Neuronal stem cell (in vitro differentiated cells): ENCODE data around the gene RASGRP1.

ENCODE experiments used
- DNase-seq: peaks from one replicate; pipeline ENCODE4 v3.0.0-alpha.2; 2013; ENCODE audit warnings: low spot score
- H2AFZ ChIP-seq: one replicate; pipeline ENCODE4 v1.6.1; 2013; ENCODE audit warnings: mild to moderate bottlenecking, low read length, inconsistent platforms
- H2AK5ac ChIP-seq: 2 replicates; pipeline ENCODE4 v1.6.1; 2013; ENCODE audit warnings: low read depth, mild to moderate bottlenecking, inconsistent platforms, low read length, moderate library complexity, mixed read lengths
- H2BK120ac ChIP-seq: 2 replicates; pipeline ENCODE4 v1.6.1; 2013; ENCODE audit warnings: low read depth, mild to moderate bottlenecking, inconsistent platforms, low read length, moderate library complexity, mixed read lengths
- H2BK12ac ChIP-seq: one replicate; pipeline ENCODE4 v1.6.1; 2013; ENCODE audit warnings: low read length, inconsistent platforms
- H2BK15ac ChIP-seq: 2 replicates; pipeline ENCODE4 v1.6.1; 2013; ENCODE audit warnings: mild to moderate bottlenecking, low read length, inconsistent platforms, mixed read lengths
- H2BK5ac ChIP-seq: one replicate; pipeline ENCODE4 v1.6.1; 2013; ENCODE audit warnings: inconsistent platforms, mild to moderate bottlenecking, low read length, moderate library complexity
- H3K14ac ChIP-seq: one replicate; pipeline ENCODE4 v1.6.1; 2013; ENCODE audit warnings: low read length, inconsistent platforms
- H3K18ac ChIP-seq: 2 replicates; pipeline ENCODE4 v1.6.1; 2013; ENCODE audit warnings: low read length, inconsistent platforms
- H3K23ac ChIP-seq: 2 replicates; pipeline ENCODE4 v1.6.1; 2013; ENCODE audit warnings: low read depth, mild to moderate bottlenecking, mixed read lengths, low read length, inconsistent platforms; ENCODE audit not compliant: poor library complexity
- H3K27ac ChIP-seq: replicated peaks from 3 replicates; pipeline ENCODE4 v1.5.1; 2013; ENCODE audit warnings: low read length, inconsistent platforms
- H3K27me3 ChIP-seq, 3 experiments: 2 replicates each; pipeline ENCODE4 v1.6.1; 2013; ENCODE audit warnings: low read length in 3 of 3, mild to moderate bottlenecking in 2 of 3, inconsistent platforms in 1 of 3, low read depth in 1 of 3, mixed read lengths in 1 of 3, moderate library complexity in 1 of 3; ENCODE audit not compliant: control insufficient read depth in 3 of 3, insufficient read depth in 3 of 3
- H3K36me3 ChIP-seq, 2 donors: replicated peaks in 1 of 2; 2 replicates each; pipeline ENCODE4 v1.6.1; 2013; ENCODE audit warnings: low read length in 2 of 2; ENCODE audit not compliant: control insufficient read depth in 2 of 2, insufficient read depth in 2 of 2
- H3K4ac ChIP-seq: 2 replicates; pipeline ENCODE4 v1.6.1; 2013; ENCODE audit warnings: inconsistent platforms, mild to moderate bottlenecking, low read length, moderate library complexity
- H3K4me1 ChIP-seq, 2 donors: 1 replicate in 1 of 2; 2 replicates in 1 of 2; pipeline ENCODE4 v1.6.1; 2013; ENCODE audit warnings: low read length in 2 of 2, low read depth in 1 of 2; ENCODE audit not compliant: control insufficient read depth in 2 of 2, insufficient read depth in 1 of 2
- H3K4me2 ChIP-seq: one replicate; pipeline ENCODE4 v1.6.1; 2013; ENCODE audit warnings: mild to moderate bottlenecking, low read length, inconsistent platforms; ENCODE audit not compliant: insufficient read depth, poor library complexity, severe bottlenecking
- H3K4me3 ChIP-seq, 2 donors: 2 replicates each; pipeline ENCODE4 v1.5.1; 2013; ENCODE audit warnings: low read length in 2 of 2, mild to moderate bottlenecking in 2 of 2, inconsistent platforms in 1 of 2, moderate library complexity in 1 of 2
- H3K79me1 ChIP-seq: one replicate; pipeline ENCODE4 v1.6.1; 2013; ENCODE audit warnings: low read depth, mild to moderate bottlenecking, inconsistent platforms, low read length, moderate library complexity
- H3K9ac ChIP-seq: one replicate; pipeline ENCODE4 v1.6.1; 2013; ENCODE audit warnings: mild to moderate bottlenecking, low read depth, low read length, inconsistent platforms; ENCODE audit not compliant: poor library complexity
- H3K9me3 ChIP-seq, 2 donors: replicated peaks in 1 of 2; 2 replicates each; pipeline versions ENCODE3 to v1.6.1; 2013; ENCODE audit warnings: low read length in 2 of 2, mild to moderate bottlenecking in 2 of 2, inconsistent platforms in 1 of 2, low read depth in 1 of 2, mixed read lengths in 1 of 2, moderate library complexity in 1 of 2; ENCODE audit not compliant: control insufficient read depth in 2 of 2, insufficient read depth in 1 of 2
- H4K8ac ChIP-seq: one replicate; pipeline ENCODE4 v1.6.1; 2013; ENCODE audit warnings: low read depth, mild to moderate bottlenecking, inconsistent platforms, low read length, moderate library complexity
- H4K91ac ChIP-seq: one replicate; pipeline ENCODE4 v1.6.1; 2013; ENCODE audit warnings: low read length, low read depth, mild to moderate bottlenecking, inconsistent platforms; ENCODE audit not compliant: poor library complexity
- WGBS, 2 donors: extraction: QIAGEN DNeasy Blood & Tissue Kit; methylation state at CpG; one replicate each; pipeline ENCODE4 v1.1.7; 2013; ENCODE audit warnings: missing lambda C conversion rate in 2 of 2, mixed read lengths in 1 of 2; ENCODE audit not compliant: insufficient read length in 2 of 2, insufficient replicate concordance in 1 of 2; ENCODE audit errors: extremely low coverage in 2 of 2; 5-methylcytosine and 5-hydroxymethylcytosine counted together

Gene RASGRP1

GRCh38 chr15:38518084-38518483, 46.5 kb downstream of the RASGRP1 start:
- Histone ChIP-seq H3K27ac (no peak overlapping the region), H3K9ac (no peak overlapping the region), H3K9me3 (no peaks in the 10 kb centered on the region)

GRCh38 chr15:38517312-38517975, 47.2 kb downstream of the RASGRP1 start:
- H3K14ac ChIP-seq, result no peak overlapping the region
- no peak overlapping the region for H2BK5ac ChIP-seq
- H2AFZ ChIP-seq, result no peak overlapping the region
- no peaks in the 10 kb centered on the region for H3K9me3 ChIP-seq
- no peak overlapping the region for H3K9ac ChIP-seq
- H3K36me3 ChIP-seq, result no peaks in the 10 kb centered on the region
- H2AK5ac ChIP-seq, result no peak overlapping the region
- H4K8ac ChIP-seq, result no peak overlapping the region
- H2BK120ac ChIP-seq, result no peak overlapping the region
- H3K18ac ChIP-seq, result no peak overlapping the region
- no peak for DNase-seq
- H3K79me1 ChIP-seq, result no peaks in the 10 kb centered on the region
- WGBS, 2 donors, result no CpG with 5 or more reads among the region's 2 CpGs
- H3K4me3 ChIP-seq, result no peak overlapping the region
- peaks cover 0 to 7% of the 10 kb centered on the region in 2 donors for H3K4me1 ChIP-seq
- no peak overlapping the region for H3K4me2 ChIP-seq
- H2BK12ac ChIP-seq, result no peak overlapping the region
- no peak overlapping the region for H3K23ac ChIP-seq
- no peaks in the 10 kb centered on the region for H3K27me3 ChIP-seq
- H3K27ac ChIP-seq, result no peak overlapping the region
- H4K91ac ChIP-seq, result no peak overlapping the region
- no peak overlapping the region for H3K4ac ChIP-seq
- no peak overlapping the region for H2BK15ac ChIP-seq

More at GRCh38 chr15:38518084-38518483, 46.5 kb downstream of the RASGRP1 start:
- Histone ChIP-seq H2BK120ac (no peak overlapping the region), H3K36me3 (no peaks in the 10 kb centered on the region), H4K91ac (no peak overlapping the region), H2AK5ac (no peak overlapping the region), H3K4me2 (no peak overlapping the region), H3K79me1 (no peaks in the 10 kb centered on the region), H3K4ac (no peak overlapping the region), H2BK12ac (no peak overlapping the region), H2BK5ac (no peak overlapping the region), H3K27me3 (no peaks in the 10 kb centered on the region), H3K4me3 (no peak overlapping the region), H3K23ac (no peak overlapping the region), H2AFZ (no peak overlapping the region), H2BK15ac (no peak overlapping the region), H3K4me1 (peaks cover 0 to 13% of the 10 kb centered on the region in 2 donors), H3K14ac (no peak overlapping the region), H3K18ac (no peak overlapping the region), H4K8ac (no peak overlapping the region)
- WGBS, 2 donors, result no CpG with 5 or more reads among the region's 4 CpGs
- no peak for DNase-seq

GRCh38 chr15:38516626-38517025, 48.0 kb downstream of the RASGRP1 start:
- H2BK120ac ChIP-seq, result no peak overlapping the region
- no peak overlapping the region for H4K8ac ChIP-seq
- no peak overlapping the region for H3K9ac ChIP-seq
- no peak overlapping the region for H2BK12ac ChIP-seq
- H3K27ac ChIP-seq, result no peak overlapping the region
- H3K4me3 ChIP-seq, result no peak overlapping the region
- H3K18ac ChIP-seq, result no peak overlapping the region
- no peak overlapping the region for H2AFZ ChIP-seq
- H3K4me1 ChIP-seq, result peaks cover 0 to 7% of the 10 kb centered on the region in 2 donors
- H3K23ac ChIP-seq, result no peak overlapping the region
- H3K9me3 ChIP-seq, result no peaks in the 10 kb centered on the region
- no CpG with 5 or more reads among the region's 5 CpGs for WGBS, 2 donors
- no peaks in the 10 kb centered on the region for H3K79me1 ChIP-seq
- no peak overlapping the region for H3K14ac ChIP-seq
- H3K4me2 ChIP-seq, result no peak overlapping the region
- H2BK5ac ChIP-seq, result no peak overlapping the region
- H3K27me3 ChIP-seq, result no peaks in the 10 kb centered on the region
- no peaks in the 10 kb centered on the region for H3K36me3 ChIP-seq
- no peak for DNase-seq
- H4K91ac ChIP-seq, result no peak overlapping the region
- H2AK5ac ChIP-seq, result no peak overlapping the region
- H3K4ac ChIP-seq, result no peak overlapping the region
- no peak overlapping the region for H2BK15ac ChIP-seq

- Histone ChIP-seq H3K9me3 (no peaks in the 10 kb centered on the region), H3K23ac (no peak overlapping the region), H3K79me1 (no peaks in the 10 kb centered on the region), H2AK5ac (no peak overlapping the region), H2BK5ac (no peak overlapping the region), H3K4me3 (no peak overlapping the region), H3K36me3 (no peaks in the 10 kb centered on the region), H2BK120ac (no peak overlapping the region), H3K27ac (no peak overlapping the region), H3K4me1 (peaks cover 0 to 4% of the 10 kb centered on the region in 2 donors), H3K14ac (no peak overlapping the region), H4K91ac (no peak overlapping the region), H2AFZ (no peak overlapping the region), H2BK12ac (no peak overlapping the region), H2BK15ac (no peak overlapping the region), H3K4me2 (no peak overlapping the region), H3K9ac (no peak overlapping the region), H4K8ac (no peak overlapping the region), H3K18ac (no peak overlapping the region), H3K27me3 (no peaks in the 10 kb centered on the region), H3K4ac (no peak overlapping the region)
- no CpG with 5 or more reads among the region's 2 CpGs for WGBS, 2 donors
- DNase-seq, result no peak
Observed at GRCh38 chr15:38514601-38515000, 50.0 kb downstream of the RASGRP1 start.
